ENCODE results near the gene RPL13A.

Gene RPL13A

DNA sequence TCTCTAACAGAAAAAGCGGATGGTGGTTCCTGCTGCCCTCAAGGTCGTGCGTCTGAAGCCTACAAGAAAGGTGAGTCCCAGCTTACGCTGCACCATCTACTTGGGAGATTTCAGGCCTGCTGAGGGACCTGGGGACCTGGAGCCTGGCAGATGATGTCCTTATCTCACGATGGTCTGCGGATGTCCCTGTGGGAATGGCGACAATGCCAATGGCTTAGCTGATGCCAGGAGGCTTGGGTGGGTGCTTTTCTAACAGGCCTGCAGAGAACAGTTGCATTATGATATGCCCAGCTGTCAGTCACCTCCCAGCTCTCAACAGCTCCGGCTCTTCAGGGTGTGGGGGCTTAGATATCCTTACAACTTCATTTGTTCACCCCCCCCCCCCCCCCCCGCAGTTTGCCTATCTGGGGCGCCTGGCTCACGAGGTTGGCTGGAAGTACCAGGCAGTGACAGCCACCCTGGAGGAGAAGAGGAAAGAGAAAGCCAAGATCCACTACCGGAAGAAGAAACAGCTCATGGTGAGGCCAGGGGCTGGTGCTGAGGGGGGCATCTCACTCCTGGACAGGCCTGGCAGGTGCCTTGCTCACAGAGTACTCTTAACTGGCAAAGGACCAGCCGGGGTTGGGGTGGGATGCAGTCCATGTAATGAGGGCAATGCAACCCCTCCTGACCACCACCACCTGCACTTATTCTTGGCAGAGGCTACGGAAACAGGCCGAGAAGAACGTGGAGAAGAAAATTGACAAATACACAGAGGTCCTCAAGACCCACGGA, 3.8 kb downstream of the RPL13A start:
- DNase-seq (ENCODE audit: low read depth, low spot score), result no peak
- Histone ChIP-seq H3K9ac (ENCODE audit: insufficient read length) (peak overlapping the region; percentile 21), H3K36me3 (ENCODE audit: insufficient read depth, low read length) (peaks cover 60% of the 10 kb centered on the region), H3K4me3 (peak overlapping the region; percentile 98; the same call in 1 of the 2 replicates), H3K27ac (peak overlapping the region; percentile 97), H3K9me3 (ENCODE audit: low read depth, low read length) (no peaks in the 10 kb centered on the region)
- TF ChIP-seq EZH2 (IDR thresholded peaks at IDR 0.05) (no peak), FOXP2 (optimal IDR thresholded peaks at IDR 0.05; ENCODE audit: control extremely low read depth, extremely low read length, insufficient read depth) (no peak), POLR2AphosphoS5 (IDR thresholded peaks at IDR 0.05; ENCODE audit: borderline replicate concordance, low read depth, low read length) (no peak)

DNA sequence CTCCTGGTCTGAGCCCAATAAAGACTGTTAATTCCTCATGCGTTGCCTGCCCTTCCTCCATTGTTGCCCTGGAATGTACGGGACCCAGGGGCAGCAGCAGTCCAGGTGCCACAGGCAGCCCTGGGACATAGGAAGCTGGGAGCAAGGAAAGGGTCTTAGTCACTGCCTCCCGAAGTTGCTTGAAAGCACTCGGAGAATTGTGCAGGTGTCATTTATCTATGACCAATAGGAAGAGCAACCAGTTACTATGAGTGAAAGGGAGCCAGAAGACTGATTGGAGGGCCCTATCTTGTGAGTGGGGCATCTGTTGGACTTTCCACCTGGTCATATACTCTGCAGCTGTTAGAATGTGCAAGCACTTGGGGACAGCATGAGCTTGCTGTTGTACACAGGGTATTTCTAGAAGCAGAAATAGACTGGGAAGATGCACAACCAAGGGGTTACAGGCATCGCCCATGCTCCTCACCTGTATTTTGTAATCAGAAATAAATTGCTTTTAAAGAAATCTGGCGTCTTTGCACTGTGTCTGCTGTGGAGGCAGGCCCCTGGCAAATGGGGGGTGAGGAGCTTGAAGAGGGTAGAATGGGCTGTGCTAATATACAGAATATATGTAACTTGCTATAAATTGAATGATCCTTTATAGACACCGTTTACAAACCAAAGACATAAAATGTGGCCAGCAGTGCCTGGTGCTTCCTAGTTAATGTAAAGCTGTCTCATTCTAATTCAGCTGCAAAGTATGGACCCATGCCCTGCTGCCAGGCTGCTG, 4.6 kb downstream of the RPL13A start:
- peaks cover 66% of the 10 kb centered on the region for H3K36me3 ChIP-seq (ENCODE audit: insufficient read depth, low read length)
- H3K4me3 ChIP-seq, result no peak overlapping the region
- no peak overlapping the region for H3K9ac ChIP-seq (ENCODE audit: insufficient read length)
- peak overlapping the region; percentile 97 for H3K27ac ChIP-seq
- no peak for DNase-seq (ENCODE audit: low read depth, low spot score)
- H3K9me3 ChIP-seq (ENCODE audit: low read depth, low read length), result no peaks in the 10 kb centered on the region
- TF ChIP-seq EZH2 (IDR thresholded peaks at IDR 0.05) (no peak), FOXP2 (optimal IDR thresholded peaks at IDR 0.05; ENCODE audit: control extremely low read depth, extremely low read length, insufficient read depth) (no peak), POLR2AphosphoS5 (IDR thresholded peaks at IDR 0.05; ENCODE audit: borderline replicate concordance, low read depth, low read length) (no peak)

- TF ChIP-seq POLR2AphosphoS5 (IDR thresholded peaks at IDR 0.05; ENCODE audit: borderline replicate concordance, low read depth, low read length) (peak; percentile 74), FOXP2 (optimal IDR thresholded peaks at IDR 0.05; ENCODE audit: control extremely low read depth, extremely low read length, insufficient read depth) (no peak), EZH2 (IDR thresholded peaks at IDR 0.05) (no peak)
- H3K9me3 ChIP-seq (ENCODE audit: low read depth, low read length), result no peaks in the 10 kb centered on the region
- no peak overlapping the region for H3K9ac ChIP-seq (ENCODE audit: insufficient read length)
- no peak for DNase-seq (ENCODE audit: low read depth, low spot score)
- H3K4me3 ChIP-seq, result no peak overlapping the region
- H3K36me3 ChIP-seq (ENCODE audit: insufficient read depth, low read length), result peaks cover 71% of the 10 kb centered on the region
- peak overlapping the region; percentile 97 for H3K27ac ChIP-seq
These were observed 5.4 kb downstream of the RPL13A start for GRCh38 chr19:49492573-49493405.

- no peak for TF ChIP-seq EZH2 (IDR thresholded peaks at IDR 0.05)
- no peak for TF ChIP-seq FOXP2 (optimal IDR thresholded peaks at IDR 0.05; ENCODE audit: control extremely low read depth, extremely low read length, insufficient read depth)
- TF ChIP-seq POLR2AphosphoS5 (IDR thresholded peaks at IDR 0.05; ENCODE audit: borderline replicate concordance, low read depth, low read length), result no peak
- peaks cover 58% of the 10 kb centered on the region for H3K36me3 ChIP-seq (ENCODE audit: insufficient read depth, low read length)
- no peaks in the 10 kb centered on the region for H3K9me3 ChIP-seq (ENCODE audit: low read depth, low read length)
- peak overlapping the region; percentile 100 for H3K9ac ChIP-seq (ENCODE audit: insufficient read length)
- no peak for DNase-seq (ENCODE audit: low read depth, low spot score)
- H3K4me3 ChIP-seq, result peak overlapping the region; percentile 100
- peak overlapping the region; percentile 99 for H3K27ac ChIP-seq
These were observed 9.2 kb downstream of the RPL13A start for GRCh38 chr19:49496574-49497008.

GRCh38 chr19:49497047-49497788, 9.8 kb downstream of the RPL13A start:
- no peak for DNase-seq (ENCODE audit: low read depth, low spot score)
- TF ChIP-seq EZH2 (IDR thresholded peaks at IDR 0.05), result no peak
- TF ChIP-seq POLR2AphosphoS5 (IDR thresholded peaks at IDR 0.05; ENCODE audit: borderline replicate concordance, low read depth, low read length), result peak; percentile 59; the same call in 1 of the 2 replicates
- TF ChIP-seq FOXP2 (optimal IDR thresholded peaks at IDR 0.05; ENCODE audit: control extremely low read depth, extremely low read length, insufficient read depth), result no peak
- H3K36me3 ChIP-seq (ENCODE audit: insufficient read depth, low read length), result peaks cover 52% of the 10 kb centered on the region
- peak overlapping the region; percentile 100 for H3K4me3 ChIP-seq
- peak overlapping the region; percentile 100 for H3K9ac ChIP-seq (ENCODE audit: insufficient read length)
- H3K9me3 ChIP-seq (ENCODE audit: low read depth, low read length), result no peaks in the 10 kb centered on the region
- H3K27ac ChIP-seq, result peak overlapping the region; percentile 99

- Histone ChIP-seq H3K27ac (peak overlapping the region; percentile 99), H3K9ac (ENCODE audit: insufficient read length) (peak overlapping the region; percentile 100), H3K4me3 (peak overlapping the region; percentile 100), H3K36me3 (ENCODE audit: insufficient read depth, low read length) (peaks cover 47% of the 10 kb centered on the region), H3K9me3 (ENCODE audit: low read depth, low read length) (no peaks in the 10 kb centered on the region)
- no peak for DNase-seq (ENCODE audit: low read depth, low spot score)
- TF ChIP-seq EZH2 (IDR thresholded peaks at IDR 0.05) (no peak), FOXP2 (optimal IDR thresholded peaks at IDR 0.05; ENCODE audit: control extremely low read depth, extremely low read length, insufficient read depth) (no peak), POLR2AphosphoS5 (IDR thresholded peaks at IDR 0.05; ENCODE audit: borderline replicate concordance, low read depth, low read length) (no peak)
These were observed 10.3 kb downstream of the RPL13A start for GRCh38 chr19:49497789-49498103.

- DNase-seq (ENCODE audit: low read depth, low spot score), result no peak
- Histone ChIP-seq H3K4me3 (peak overlapping the region; percentile 100), H3K36me3 (ENCODE audit: insufficient read depth, low read length) (peaks cover 40% of the 10 kb centered on the region), H3K9me3 (ENCODE audit: low read depth, low read length) (no peaks in the 10 kb centered on the region), H3K27ac (peak overlapping the region; percentile 70), H3K9ac (ENCODE audit: insufficient read length) (peak overlapping the region; percentile 100)
- TF ChIP-seq EZH2 (IDR thresholded peaks at IDR 0.05) (no peak), POLR2AphosphoS5 (IDR thresholded peaks at IDR 0.05; ENCODE audit: borderline replicate concordance, low read depth, low read length) (no peak), FOXP2 (optimal IDR thresholded peaks at IDR 0.05; ENCODE audit: control extremely low read depth, extremely low read length, insufficient read depth) (no peak)
These were observed 11.1 kb downstream of the RPL13A start for GRCh38 chr19:49498475-49498874.
